Kidney glomerular epithelial cell (primary cell): ENCODE data around the gene TCP10L.
A peak's percentile ranks its signal among the peaks of the same experiment; 100 is the strongest.
"Not testable (repeated sequence)": the region's sequence is repeated elsewhere in the genome, so short reads cannot be mapped to it uniquely, and the experiment has no call there.

Experiments used
- DNase-seq: peaks from one replicate; lab custom pipeline; 2025; lab: John Stamatoyannopoulos, UW

TCP10L gene

DNA sequence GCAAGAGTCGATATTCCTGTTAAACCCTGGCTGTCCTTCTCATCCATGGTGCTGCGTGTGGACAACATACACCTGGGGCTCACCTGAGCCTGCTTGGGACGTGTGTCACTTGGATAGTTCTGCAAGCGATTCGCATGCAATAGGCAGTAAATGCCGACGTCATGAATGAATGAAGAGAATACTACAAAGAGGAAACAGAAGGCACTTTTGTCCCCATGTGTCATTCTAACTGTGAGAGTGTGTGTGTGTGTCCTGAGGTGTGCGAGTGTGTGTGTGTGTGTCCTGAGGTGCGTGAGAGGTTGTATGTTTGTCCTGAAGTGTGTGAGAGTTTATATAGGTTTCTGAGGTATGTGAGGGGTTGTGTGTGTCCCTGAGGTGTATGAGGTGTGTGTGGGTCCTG, 647 bp upstream of the TCP10L start:
- DNase-seq = no peak

DNA sequence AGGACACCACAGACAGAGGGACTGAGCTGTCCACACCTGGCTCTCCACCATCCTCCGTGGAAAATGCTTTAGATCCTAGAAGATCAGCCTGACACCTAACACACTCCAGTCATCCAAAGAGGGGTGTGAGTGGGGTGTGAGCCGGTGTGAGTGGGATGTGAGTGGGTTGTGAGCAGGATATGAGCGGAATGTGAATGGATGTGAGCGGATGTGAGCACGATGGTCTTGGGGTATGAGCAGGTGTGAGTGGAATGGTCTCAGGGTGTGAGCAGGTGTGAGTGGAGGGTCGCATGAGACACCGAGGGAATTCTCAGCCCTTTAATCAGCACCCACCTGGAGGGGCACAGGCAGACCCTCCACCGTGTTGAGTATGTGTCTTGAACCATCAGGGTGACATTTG, 851 bp downstream of the TCP10L start:
- no peak for DNase-seq

- no peak for DNase-seq
These were observed 3.6 kb downstream of the TCP10L start for GRCh38 chr21:32581732-32582131.

GRCh38 chr21:32580949-32581348, 4.4 kb downstream of the TCP10L start:
- DNase-seq = no peak

GRCh38 chr21:32578107-32578691, 7.1 kb downstream of the TCP10L start:
- DNase-seq = no peak

GRCh38 chr21:32576011-32576410, 9.3 kb downstream of the TCP10L start:
- DNase-seq = no peak

- no peak for DNase-seq
These were observed 10.1 kb downstream of the TCP10L start for GRCh38 chr21:32574946-32575925.

DNA sequence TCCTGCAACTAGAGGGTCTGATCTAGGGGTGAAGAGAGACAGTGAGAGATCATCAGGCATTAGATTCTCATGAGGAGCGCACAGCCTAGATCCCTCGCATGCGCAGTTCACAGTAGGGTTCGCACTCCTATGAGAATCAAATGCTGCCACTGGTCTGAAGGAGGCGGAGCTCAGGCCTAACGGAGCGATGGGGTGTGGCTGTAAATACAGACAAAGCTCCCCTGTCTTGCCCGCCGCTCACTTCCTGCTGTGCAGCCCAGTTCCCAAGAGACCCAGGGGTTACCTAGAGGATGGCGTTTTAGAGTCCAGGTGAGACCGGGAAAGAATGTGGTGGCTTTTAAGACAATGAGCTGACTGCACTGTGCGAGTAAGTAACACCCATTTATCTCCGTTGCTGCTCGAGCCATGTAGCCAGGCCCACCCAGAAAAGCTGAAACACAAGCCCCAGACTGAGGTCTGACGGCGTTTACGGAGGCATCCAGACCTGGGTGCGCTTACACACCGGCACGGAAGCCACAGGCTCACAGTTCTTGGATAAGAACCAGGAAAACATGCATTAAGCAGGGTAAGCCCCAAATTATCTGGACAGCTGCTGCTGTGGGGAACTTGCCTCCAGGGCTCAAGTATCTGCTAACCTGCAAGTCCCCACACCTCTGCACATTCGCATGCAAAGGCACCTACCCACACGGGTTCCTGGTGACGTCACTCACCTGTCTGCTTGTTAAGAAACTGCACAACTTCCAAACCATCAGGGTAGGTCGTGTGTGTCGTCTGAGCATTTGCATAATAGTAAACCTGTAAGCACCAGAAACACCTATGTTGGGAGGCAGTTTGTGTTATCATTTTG, 12.5 kb downstream of the TCP10L start:
- DNase-seq = no peak

DNA sequence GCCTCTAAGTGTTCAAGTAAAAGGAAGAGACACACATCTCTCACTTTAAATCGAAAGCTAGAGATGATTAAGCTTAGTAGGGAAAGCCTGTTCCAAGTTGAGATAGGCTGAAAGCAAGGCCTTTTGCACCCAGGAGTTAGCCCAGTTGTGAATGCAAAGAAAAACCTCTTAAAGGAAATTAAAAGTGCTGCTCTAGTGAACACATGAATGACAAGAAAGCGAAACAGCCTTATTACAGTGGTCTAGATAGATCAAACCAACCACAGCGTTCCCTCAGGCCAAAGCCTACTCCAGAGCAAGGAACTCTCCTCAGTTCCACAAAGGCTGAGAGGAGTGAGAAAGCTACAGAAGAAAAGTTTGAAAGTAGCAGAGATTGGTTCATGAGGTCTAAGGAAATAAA, 14.9 kb downstream of the TCP10L start:
- no peak for DNase-seq

GRCh38 chr21:32569261-32570230, 15.8 kb downstream of the TCP10L start:
- peak; percentile 62 for DNase-seq

GRCh38 chr21:32567626-32568025, 17.7 kb downstream of the TCP10L start:
- no peak for DNase-seq

GRCh38 chr21:32566741-32567389, 18.5 kb downstream of the TCP10L start:
- no peak for DNase-seq

GRCh38 chr21:32565856-32566465, 19.4 kb downstream of the TCP10L start:
- DNase-seq = no peak

DNA sequence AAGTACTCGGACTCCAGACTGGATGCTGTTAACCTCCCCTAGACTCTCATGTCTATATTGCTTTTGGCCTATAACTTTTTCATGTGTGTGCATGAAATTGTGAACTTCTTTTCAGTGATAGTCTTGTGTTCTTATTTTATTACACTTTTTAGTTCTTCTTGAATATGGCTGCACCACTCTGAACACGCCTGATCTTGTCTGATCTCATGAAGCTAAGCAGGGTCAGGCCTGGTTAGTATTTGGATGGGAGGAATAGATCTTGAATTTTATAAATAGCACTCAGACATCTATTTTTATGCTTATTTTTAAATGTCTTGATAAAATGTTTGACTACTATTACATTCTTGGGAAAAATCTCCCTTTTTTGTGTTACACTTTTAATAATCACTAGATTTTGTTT, 22.4 kb downstream of the TCP10L start:
- no peak for DNase-seq

DNA sequence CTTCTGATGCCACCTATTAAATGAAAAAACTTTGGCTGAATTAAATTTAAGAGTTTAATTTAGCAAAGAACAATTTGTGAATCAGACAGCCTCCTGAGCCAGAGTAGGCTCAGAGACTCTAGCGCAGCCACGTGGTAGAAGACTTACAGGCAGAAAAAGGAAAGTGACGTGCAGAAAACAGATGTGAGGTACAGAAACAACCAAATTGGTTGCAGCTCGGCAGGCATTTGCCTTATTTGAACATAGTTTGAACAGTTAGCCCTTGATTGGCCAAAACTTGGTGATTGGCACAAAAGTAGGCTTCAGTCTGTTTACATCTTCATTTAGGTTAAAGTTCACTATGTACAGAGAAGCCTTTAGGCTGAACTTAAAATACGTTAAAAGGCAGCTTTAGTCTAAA, 22.9 kb downstream of the TCP10L start:
- peak; percentile 50 for DNase-seq

DNA sequence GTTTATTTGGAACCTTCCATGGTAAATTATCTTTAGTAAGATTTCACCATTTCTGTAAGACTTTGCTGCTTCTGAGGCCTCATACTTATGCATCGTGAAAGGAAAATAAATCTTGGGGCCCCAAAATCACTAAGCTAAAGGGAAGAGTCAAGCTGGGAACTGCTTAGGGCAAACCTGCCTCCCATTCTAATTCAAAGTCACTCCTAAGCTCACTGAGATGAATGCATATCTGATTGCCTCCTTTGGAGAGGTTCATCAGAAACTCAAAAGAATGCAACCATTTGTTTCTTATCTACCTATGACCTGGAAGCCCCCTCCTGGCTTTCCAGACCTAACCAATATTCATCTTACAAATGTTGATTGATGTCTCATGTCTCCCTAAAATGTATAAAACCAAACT, 23.8 kb downstream of the TCP10L start:
- not testable (repeated sequence) for DNase-seq

- no peak for DNase-seq
These were observed 24.4 kb downstream of the TCP10L start for GRCh38 chr21:32560896-32561295.

GRCh38 chr21:32559006-32559610, 26.2 kb downstream of the TCP10L start:
- DNase-seq = no peak

- no peak for DNase-seq
These were observed 27.2 kb downstream of the TCP10L start for GRCh38 chr21:32558106-32558505.
